OCI-M2 (cell line): ENCODE results near the gene ADPRHL1.
"Not testable (repeated sequence)": the region's sequence is repeated elsewhere in the genome, so short reads cannot be mapped to it uniquely, and the experiment has no call there.

Experiments used
- DNase-seq: peaks from one replicate; lab custom pipeline; 2025; ENCODE audit not compliant: unreplicated experiment; lab: John Stamatoyannopoulos, UW

ADPRHL1 gene

DNA sequence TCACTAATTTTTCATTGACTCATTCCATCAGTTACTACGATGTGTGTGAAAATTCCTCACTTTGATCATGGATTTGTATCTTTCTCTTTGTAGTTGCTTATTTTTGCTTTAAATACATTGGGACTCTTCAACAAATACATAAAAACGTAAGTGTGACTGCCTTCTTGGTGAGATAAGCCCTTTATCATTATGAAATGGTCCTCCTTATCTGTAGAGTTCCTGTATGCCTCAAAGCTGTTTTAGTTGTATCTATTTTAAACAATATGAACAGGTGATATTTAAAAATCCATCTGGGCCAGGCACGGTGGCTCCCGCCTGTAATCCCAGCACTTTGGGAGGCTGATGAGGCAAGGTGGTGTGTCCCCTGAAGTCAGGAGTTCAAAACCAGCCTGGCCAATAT lies 25.9 kb upstream of the ADPRHL1 start:
- DNase-seq = no peak

DNA sequence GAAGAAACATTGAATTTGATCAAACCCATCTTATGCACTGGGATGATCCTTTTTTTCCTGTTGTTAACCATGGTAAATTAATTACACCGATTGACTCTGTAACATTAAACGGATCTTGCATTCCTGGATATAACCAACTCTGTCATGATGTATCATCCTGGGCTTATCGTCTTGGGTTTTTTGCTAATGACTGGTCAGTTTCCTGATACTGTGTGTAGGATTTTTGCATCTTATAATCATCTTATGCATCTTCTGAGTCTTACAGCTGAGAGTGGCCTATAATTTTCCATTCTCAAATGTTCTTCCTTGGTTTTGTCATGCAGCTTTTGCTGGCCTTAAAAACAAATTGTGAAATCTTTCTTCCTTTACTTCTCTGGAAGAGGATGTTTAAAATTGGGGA lies 24.4 kb upstream of the ADPRHL1 start:
- DNase-seq = no peak

DNA sequence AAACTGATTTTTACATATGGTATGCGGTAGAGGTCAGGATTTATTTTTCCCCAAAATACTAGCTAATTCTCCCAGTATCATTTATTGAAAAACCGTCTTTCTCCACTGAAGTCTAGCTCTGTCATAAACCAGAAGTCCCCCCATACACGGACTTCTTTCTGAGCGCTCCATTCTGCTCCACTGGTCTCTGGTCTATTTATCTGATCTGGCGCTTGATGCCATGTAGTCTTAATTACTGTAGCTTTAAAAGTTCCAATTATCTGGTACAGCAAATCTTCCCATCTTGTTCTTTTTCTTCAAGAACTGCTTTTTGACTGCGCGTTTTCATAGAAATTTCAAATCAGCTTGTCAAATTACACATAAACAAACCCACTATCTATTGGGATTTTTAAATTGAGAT lies 23.5 kb upstream of the ADPRHL1 start:
- DNase-seq = no peak

DNA sequence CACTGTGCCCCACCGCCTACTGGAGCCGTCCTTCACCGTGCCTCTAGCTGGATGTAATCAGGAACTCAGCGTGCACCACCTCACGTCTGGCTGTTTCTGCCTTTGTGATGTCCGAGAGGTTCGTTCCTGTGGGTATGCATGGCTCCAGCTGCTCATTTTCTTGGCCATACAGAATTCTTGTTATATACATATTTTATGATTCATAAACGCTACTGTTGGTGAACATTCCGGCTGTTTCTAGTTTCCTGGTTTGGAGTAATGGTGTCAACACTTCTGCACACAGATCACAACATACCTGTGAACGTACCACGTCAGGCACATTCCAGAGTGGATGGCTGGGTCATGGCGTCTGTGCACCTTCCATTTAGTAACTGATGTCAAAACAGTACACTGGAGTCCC lies 22.6 kb upstream of the ADPRHL1 start:
- DNase-seq = no peak

DNA sequence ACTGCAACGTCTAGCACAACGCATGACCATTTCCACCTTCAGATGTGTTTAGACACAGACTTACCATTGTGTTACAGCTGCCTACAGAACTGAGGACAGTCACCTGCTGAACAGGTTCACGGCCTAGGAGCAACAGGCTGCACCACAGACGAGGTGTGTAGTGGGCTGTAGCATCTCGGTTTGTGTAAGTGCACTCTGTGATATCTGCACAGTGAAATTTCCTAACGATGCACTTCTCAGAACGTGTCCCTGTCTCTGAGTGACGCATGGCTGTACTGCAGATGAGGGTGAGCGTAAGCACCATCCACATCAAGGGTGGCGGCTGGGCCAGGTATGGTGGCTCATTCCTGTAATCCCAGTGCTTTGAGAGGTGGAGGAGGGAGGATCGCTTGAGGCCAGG lies 22.0 kb upstream of the ADPRHL1 start:
- no peak for DNase-seq

DNA sequence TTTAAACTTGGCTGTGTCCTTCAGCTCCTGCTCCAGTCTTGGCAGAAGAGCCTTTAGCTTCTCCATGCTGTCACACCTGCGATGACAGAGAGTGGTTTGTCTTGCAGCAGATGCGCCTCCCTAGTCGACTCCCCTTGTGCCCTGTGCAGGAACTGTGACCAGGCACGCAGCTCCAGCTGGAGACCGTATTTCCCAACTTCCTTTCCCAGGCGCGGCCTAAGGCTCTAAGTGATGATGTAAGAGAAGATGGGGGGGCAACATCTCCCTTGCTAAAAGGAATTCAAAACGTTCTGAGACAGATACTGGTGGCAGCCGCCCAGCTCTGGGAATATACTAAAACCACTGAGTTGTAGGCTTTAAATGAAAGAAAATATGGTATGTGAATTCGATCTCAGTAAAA lies 20.9 kb upstream of the ADPRHL1 start:
- DNase-seq = no peak

DNA sequence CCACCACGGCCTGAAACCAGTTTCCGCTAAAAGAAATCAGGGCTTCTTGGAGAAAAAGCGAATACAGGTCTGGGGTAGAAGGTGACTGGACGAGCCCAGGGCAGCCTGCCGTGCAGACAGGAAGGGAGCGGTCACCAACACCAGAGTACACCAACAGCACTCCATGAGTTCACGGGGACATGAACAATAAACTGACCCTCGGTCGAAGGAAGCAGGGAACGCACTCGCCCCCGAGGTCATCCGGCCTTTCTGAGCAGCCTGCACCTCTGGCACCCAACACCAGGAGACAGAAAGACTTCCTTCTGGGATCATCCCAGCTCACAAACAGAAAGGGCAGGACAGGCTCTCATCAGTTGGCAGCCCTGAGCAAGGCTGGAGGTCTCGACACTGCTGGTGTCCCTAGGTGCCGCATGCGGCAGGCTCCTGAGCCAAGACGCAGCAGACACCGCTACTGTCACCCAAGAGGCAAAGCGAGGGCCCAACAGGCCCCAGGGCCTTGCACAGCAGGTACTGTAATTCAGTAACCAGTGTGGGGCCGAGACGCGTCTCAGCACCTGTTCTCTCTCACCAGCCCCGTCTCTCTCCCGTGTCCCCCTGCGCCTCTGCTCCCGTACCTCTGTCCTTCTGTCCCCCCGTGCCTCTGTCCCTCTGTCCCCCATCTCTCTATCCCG lies 19.2 kb upstream of the ADPRHL1 start:
- DNase-seq = no peak

DNA sequence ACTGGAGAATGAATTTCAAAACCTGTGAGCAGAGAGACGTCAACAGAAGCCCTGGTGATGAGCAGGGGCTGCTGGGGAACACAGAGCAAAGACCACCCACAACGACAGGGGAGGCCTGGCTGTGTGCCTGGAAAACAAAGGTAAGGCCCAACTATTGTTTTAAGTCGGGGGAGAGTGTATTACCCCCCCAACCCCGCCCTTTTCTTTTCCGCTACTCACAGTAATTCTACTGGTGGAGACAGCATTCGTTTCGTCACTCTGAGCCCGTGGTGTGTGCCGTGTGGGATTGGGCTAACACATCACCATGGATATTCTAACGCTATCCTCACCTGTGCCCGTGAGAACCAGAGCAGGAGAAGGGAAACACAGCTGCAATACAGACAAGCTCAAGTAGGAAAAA lies 18.6 kb upstream of the ADPRHL1 start:
- DNase-seq = no peak

DNA sequence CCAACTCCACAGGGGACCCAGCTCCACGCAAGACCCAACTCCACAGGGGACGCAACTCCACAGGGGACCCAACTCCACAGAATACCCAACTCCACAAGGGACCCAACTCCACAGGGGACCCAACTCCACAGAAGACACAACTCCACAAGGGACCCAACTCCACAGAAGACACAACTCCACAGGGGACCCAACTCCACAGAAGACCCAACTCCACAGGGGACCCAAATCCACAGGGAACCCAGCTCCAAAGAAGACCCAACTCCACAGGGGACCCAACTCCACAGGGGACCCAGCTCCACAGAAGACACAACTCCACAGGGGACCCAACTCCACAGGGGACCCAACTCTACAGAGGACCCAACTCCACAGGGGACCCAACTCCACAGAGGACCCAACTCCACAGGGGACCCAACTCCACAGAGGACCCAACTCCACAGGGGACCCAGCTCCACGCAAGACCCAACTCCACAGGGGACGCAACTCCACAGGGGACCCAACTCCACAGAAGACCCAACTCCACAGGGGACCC lies 17.4 kb upstream of the ADPRHL1 start:
- not testable (repeated sequence) for DNase-seq

DNA sequence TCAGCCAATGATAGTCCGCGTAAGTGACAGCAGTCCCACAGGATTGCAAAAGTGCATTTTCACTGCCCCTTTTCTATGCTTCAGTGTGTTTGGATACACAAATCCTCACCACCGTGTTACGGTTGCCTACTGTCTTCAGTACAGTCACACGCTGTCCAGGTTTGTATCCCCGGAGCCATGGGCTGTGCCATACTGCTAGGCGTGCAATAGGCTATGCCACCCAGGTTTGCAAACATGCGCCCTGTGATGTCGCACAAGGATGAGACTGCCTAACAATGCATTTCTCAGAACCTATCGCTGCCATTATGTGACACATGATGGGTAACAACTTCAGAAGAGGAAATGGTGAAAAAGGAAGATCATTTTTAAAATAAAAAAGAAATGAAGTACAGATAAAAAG lies 16.8 kb upstream of the ADPRHL1 start:
- DNase-seq = no peak

DNA sequence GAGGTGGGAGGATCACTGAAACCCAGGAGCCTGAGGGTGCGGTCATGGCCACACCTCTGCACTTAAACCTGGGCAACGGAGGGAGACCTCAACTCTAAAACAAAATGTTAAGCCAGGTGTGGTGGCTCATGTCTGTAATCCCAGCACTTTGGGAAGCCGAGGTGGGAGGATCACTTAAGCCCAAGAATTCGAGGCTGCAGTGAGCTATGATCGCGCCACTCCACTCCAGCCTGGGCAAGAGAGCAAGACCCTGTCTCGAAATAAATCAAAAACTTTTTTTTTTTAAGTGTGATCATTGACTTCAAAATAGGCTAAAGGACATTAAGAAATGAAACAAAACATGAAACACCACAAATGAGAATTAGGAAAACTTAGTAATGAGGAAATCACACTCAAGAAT lies 16.3 kb upstream of the ADPRHL1 start:
- DNase-seq = no peak

DNA sequence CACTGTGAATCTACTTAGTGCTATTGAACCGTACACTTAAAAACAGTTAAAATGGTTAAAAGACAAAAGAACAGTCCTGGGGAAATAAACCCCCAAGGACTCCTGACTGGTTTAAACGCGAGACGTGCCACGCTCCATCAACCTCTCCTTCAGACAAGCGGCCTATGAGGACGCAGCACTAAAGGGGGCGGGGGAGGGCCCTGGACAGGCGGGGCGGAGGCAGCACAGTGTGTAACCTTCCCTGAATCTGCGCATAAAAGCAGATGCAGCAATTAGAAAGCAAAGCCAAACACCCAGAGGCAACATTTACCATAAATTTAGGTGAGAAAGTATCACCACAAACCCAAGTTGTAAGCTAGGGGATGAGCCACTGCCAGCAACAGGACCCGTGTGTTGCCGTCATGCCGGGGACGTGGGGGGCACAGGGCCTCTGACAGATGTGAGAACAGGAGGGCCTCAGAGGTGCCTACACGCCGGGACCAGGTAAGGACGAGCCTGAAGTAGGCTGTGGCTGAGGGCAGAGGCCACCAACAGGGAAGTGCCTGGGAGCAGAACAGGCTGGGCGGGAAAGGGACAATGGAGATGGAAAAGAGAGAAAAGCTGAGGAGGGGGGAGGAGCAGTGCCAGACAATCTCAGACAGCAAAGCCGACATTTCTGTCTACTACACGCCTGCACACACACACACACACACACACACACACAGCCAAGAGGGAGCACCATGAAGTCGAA lies 15.3 kb upstream of the ADPRHL1 start:
- no peak for DNase-seq

DNA sequence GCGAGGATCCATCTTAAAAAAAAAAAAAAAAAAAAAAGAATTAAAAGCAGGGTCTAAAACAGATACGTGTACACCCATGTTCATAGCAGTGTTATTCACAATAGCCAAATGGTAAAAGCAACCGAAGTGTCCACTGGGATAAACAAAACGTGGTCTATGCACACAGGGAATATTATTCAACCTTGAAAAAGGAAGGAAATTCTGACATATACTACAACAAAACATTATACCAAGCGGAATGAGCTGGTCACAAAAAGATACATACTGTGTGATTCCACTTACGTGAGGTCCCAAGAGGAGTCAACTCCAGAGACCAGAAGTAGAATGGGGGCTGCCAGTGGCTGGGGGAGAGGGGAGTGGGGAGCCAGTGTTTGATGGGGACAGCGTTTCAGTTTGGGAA lies 14.7 kb upstream of the ADPRHL1 start:
- no peak for DNase-seq

DNA sequence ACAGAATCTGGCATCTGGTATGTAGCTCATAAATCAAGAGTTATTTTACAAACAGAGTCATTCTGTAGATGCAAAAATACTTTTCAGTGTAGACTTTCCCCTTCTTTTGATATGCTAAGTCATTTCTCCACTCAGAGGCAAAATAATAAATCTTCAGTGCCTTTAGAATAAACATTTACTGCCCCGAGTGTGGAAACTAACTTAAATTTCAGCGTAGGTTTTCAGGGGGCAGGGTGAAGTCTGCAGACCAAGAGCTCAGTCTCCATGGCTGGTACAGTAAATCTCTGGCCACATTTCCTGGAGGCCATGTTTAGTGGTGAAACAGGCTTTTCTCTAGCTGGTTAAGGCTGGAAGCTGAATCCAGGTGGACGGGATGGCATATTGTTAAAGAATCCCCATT lies 13.1 kb upstream of the ADPRHL1 start:
- no peak for DNase-seq

DNA sequence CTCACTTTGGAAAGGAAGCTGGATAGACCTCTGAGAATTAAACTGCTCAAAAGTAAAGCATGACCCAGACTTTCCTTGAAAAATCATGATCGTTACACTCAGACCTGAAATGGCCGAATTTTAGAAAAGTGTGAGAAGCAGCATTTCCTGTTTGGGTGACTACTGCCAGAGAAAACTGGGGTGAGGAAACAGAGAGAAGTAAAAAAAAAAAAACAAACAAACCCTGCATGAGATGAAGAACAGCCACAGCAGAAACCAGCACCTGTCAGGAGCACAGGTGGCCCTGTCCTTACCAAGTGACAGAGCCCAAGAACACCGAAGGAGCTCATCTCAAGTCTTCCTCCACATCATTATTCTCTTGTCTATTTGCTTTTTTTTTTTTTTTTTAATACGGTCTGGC lies 12.0 kb upstream of the ADPRHL1 start:
- DNase-seq = no peak

DNA sequence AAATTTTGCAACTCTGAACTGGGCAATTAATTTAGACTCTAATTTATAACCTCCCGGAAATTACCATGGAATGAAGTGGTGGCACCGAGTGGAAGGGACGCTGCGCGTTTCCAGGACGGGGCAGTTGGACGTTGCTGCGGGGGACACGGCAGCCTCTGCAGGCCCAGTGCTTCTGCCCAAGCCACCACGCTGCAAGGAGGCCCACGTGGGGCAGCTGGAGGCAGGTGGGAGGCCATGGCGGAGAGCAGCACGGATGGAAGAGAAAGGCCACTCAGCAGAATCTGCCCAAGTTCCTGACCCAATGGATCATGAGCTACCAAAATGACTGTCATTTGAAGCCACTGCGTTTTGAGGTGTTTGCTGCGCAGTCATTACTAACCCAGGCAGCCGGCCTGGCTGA lies 11.2 kb upstream of the ADPRHL1 start:
- no peak for DNase-seq

DNA sequence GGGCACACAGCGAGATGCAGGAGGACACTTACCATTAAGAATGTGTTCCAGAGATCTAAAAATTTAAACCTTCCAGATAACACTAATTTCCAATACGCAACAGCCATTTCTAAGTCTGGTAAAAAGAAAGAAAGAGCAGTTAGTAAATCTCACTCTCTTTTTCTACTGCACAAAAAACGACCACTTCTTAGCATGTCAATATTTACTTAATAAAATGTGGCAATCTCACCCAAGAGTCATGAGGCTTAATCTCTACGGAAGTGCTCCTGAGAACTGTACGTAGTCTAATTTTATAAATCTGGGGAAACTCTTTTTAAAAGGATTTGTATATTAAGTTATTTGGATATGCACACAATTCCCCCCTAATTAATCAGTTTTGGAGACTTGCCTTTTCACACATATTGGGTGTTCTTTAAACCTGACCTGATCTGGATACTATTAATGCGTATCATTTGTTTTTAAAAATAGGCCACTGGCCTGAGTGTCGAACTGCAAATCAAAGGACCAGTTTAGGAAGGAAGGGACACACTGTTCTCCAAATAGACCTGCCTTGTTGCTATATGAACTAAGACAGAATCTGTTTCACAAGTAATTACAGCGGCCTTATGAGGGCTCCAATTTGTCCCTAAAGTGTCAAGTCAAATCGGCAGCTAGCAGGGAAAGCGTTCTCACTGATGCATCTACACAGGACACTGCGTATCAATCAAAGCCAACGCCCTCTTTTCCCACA lies 7.9 kb upstream of the ADPRHL1 start:
- DNase-seq = no peak

DNA sequence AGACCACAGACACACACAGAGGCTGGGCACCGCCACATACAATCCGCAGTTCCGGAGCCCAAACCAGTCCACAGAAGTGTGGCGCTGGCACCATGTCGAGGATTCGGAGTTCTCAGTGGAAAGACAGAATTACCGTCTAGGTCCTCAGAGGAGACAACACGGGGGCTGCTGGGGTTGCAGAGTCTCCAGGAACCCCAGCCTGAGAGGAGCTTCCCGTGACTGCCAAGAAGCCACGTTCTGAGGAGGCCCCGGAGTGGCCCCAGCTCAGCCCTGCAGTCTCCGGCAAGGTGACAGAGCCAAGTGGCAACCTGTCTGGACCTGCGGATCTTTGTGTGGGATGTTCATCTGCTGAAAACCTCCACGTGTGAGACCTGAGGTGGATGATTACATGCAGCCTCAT lies 7.3 kb upstream of the ADPRHL1 start:
- no peak for DNase-seq

DNA sequence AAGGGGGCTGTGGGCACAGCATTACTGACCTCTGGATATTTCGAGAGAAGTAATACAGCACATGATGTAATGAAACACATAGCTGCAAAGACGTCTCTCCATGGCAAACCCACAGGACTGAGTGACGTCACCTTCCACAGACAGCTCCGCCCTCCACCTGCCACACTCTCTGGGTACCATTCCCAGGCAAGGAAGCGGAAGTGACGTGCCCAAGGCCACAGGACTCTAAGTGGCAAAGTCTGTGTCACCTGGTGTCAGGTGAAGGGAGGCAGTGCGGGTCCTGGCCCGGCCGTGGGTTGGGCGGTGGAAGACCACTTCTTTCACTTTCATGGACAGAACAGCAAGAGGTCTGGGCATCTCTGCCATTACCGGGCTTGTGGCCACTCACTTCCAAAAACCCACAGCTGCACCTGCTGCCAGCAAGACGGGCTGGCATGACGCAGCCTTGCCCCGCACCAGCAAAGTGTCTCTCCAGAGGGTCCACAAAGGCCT lies 6.8 kb upstream of the ADPRHL1 start:
- DNase-seq = no peak

DNA sequence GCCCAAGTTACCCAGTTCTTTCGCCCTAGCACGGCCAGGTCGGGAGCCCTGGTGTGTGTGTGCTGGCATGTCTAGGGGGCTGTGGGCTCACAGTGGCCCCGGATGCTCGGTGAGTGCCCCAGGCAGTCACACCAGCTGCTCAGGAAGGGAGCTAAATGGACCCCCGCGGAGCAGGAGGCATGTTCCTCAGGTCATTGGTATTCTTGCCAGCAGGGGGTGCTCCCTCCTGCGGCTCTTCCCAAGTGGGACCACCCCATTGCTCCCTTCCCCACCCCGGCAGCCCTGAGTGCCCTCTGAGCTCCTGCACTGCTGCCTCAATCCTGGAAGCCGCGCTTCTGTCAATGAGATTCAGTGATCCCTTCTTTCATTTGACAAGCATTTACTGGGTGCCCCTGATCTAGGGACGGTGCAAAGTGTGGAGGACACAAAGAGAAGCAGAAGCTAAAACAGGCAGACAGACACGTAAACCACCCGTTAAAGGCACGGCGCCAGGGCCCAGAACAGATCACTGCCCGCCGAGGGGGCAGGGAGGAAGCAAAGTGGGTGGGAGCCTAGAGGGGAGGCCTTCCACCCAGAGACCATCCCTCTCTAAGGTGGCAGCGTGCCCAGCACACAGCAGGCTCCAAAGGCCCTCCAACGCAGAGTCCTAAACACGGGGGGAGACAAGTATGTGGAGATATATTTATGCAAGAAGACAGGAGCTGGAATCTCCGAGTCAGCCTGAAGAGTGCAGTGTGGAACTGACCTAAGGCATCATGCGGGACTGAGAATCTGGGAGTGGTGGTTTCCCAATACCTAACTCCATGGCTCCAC lies 5.2 kb upstream of the ADPRHL1 start:
- DNase-seq = no peak

DNA sequence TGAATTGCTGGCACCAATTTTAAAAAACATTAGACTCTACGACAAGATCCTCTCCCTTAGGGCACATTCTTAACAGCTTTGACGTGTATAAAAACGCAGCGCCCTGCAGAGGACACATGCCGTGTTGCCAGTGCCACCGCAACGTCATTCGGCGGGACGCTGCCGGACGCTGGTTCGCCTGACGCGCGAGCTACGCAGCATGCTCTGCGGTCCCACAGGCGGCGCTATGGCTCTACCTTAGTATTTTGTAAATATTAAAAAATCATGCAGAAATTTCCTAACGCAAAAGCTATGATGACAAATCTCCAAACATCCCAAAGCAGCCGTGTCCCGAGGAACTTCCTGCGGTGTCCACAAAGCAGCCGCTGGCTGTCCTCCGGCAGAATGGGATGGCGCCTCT lies 4.2 kb upstream of the ADPRHL1 start:
- no peak for DNase-seq
